Stimulated activated CD4-positive, alpha-beta T cell treated with anti-CD3 and anti-CD28 coated beads, Interleukin-12 subunit alpha, Interleukin-12 subunit beta, amount 100 ng/mL, for 4 hours (primary cell): Measurements from ENCODE around the gene LDLRAD3.

Experiments
- DNase-seq: peaks from one replicate; pipeline ENCODE4 v3.0.0-alpha.2; 2020

LDLRAD3 gene

GRCh38 chr11:35962369-35963138 is 18.7 kb downstream of the LDLRAD3 start:
- DNase-seq, result no peak

GRCh38 chr11:35963911-35964310 is 20.0 kb downstream of the LDLRAD3 start:
- no peak for DNase-seq

- no peak for DNase-seq
These were observed 21.0 kb downstream of the LDLRAD3 start for GRCh38 chr11:35964841-35965240.

DNA sequence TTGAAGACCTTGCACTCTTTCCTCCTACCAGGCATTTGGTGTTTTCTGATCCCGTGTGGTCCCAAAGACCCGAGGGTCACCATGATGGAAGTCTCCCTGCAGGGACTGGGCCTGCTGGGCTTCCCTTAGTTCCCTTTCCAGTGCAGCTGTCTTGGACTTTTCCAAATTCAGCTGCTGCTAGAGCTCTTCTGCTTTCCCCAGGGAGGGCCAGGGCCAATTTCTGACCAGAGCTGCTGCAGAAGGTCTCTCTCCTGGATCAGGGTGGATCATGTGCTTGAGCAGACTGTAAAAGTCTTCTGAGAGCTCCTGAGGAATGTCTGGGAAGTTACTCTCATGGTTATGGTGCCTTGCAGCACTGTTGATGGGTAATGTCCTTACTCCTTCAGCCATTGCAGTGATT is 23.2 kb downstream of the LDLRAD3 start:
- DNase-seq, result no peak

- no peak for DNase-seq
These were observed 24.7 kb downstream of the LDLRAD3 start for GRCh38 chr11:35968386-35969088.

- no peak for DNase-seq
These were observed 25.5 kb downstream of the LDLRAD3 start for GRCh38 chr11:35969089-35970042.

- no peak for DNase-seq
These were observed 26.6 kb downstream of the LDLRAD3 start for GRCh38 chr11:35970445-35970844.

DNA sequence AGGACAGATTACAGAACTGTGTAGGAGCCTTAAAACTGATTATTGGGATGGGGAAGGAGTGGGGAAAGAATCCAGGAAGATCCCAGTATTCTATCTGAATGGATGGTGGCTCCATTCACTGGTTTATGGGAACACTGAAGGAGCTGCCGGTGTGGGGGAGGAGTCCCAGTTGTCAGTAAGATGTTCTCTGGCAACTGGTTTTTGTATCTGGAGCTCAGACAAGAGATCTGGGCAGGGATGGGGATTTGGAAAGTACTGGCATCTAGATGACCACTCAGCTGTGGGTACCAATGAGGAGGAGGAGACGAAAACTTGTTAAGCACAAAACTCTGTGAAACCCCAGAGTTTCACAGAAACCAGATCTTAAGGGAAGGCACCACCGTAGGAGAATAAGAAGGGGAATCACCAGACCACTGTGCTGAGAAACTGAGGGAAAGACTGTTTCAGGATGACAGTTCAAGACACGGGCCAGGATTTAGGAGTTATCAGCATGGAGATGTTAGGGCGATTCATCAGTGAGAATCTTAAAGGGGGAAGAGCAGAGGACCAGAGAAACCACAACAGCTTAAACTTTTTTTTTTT is 28.1 kb downstream of the LDLRAD3 start:
- DNase-seq, result no peak

- no peak for DNase-seq
These were observed 31.2 kb downstream of the LDLRAD3 start for GRCh38 chr11:35974882-35975589.

DNA sequence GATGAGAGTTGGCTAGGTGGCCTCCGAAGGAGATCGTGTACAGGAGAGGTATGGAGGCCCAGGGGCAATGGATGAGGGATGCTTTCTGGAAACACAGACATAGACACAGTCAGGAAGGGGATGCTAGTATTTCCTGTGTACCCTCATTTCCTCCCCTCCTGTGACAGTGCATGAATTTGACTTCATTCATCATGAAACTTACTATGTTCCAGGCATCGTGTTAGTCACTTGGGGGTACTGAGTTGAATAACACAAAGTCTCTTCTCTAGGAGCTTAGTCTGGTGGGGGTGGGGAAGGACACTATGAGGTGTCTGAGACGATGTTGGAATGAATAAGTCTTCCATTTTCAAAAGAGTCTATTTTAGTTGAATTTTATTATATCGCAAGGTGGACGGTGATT is 32.6 kb downstream of the LDLRAD3 start:
- DNase-seq, result no peak

DNA sequence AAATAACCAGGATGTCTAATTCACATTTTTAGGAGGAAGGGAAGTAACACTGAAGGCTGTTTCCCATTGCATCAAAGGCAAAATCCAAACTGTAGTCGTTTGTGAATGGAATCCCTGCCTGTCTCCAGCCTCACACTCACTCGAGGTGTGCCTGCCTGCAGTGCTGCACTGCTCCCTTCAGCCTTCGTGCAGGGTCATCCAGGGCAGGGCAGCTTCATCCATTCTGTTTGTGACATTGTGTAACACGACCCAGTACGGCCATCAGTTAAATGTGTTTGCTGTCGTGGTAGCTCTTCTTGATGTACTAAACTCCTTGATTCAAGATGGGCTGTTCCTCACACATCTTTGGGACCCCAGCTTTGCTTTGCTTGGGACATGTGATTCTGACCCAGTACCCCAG is 34.3 kb downstream of the LDLRAD3 start:
- no peak for DNase-seq

- no peak for DNase-seq
These were observed 35.0 kb downstream of the LDLRAD3 start for GRCh38 chr11:35978891-35979290.

DNA sequence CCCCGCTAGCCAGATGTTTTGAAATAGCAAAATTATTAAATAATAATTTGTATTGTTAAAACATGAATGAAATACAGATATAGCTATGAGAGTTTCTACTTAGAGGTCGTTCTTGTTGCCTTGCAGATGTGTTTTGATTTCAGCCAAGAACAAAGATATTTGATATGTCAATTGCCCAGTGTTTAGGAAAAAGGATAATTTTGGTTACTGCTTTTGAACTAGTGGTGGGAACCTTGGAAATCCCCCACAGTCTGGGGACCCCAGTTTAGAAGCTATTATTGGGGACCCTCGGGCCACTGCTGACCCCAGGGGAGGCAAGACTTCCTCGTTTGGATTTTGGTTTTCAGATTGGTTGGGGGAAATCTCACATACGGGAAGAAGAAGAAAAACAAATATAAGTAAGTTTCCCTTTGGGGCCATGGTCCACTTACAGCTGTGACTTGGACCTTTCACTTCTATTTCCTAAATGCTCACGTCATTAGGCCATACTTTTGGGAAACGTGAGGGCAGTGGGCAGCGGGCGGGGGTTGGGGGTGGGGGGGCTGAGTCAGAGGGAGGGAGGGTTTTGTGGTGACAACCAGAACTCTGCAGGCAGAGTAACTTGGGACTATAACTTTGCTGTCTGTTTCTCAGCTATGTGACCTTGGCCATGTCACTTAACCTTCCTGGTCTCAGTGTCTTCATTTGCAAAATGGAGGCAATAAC is 37.0 kb downstream of the LDLRAD3 start:
- no peak for DNase-seq

- no peak for DNase-seq
These were observed 37.7 kb downstream of the LDLRAD3 start for GRCh38 chr11:35981581-35981980.

DNA sequence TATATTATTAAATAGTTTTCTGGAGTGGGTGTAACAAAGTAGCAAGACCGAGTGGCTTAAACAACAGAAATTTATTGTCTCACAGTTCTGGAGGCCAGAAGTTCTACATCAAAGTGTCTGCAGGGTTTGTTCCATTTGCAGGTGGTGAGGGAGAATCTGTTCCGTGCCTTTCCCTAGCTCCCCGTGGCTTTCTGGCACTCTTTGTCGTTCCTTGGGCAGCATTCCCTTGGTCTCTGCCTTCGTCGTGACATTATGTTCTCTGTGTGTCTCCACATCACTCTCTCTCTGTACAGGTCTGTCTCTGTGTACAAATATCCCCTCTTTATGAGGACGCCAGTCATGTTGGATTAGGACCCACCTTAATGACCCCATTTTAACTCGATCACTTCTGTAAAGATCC is 38.2 kb downstream of the LDLRAD3 start:
- no peak for DNase-seq

- no peak for DNase-seq
These were observed 40.1 kb downstream of the LDLRAD3 start for GRCh38 chr11:35983981-35984380.

DNA sequence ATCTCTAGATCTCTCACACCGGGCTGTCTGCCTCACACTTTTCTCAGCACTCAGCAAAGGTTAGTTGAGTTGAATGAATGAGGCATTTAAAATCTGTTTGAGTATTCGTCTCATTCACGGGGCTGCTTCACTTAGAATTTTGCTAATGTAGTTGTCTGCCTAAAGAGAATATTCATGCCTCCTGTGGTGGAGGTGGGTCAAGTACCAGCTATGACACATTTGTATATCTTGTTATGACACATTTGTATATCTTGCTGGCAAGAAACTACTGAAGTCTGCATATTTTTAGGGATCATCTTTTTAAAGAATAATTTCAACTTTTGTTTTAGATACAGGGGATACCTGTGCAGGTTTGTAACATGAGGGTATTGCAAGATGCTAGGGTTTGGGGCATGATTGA is 43.1 kb downstream of the LDLRAD3 start:
- DNase-seq, result no peak

GRCh38 chr11:35990170-35990569 is 46.3 kb downstream of the LDLRAD3 start:
- no peak for DNase-seq

DNA sequence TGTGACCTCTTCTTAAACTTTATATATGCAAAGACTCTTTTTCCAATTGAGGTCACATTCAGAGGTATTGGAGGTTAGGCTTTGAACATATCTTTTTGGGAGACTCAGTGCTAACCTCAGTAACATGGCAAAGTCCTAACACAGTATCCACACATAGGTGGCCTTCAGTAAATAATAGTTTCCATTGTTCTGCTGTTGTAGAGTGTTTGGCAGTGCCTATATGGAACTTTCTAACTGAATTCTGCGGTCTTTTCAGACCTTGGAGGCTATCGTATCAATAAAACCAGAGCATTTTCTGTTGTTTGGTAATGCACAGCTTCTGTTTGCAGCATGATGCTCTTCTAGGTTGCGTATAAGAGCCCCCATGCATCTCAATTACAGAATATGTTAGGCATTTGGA is 47.0 kb downstream of the LDLRAD3 start:
- no peak for DNase-seq

DNA sequence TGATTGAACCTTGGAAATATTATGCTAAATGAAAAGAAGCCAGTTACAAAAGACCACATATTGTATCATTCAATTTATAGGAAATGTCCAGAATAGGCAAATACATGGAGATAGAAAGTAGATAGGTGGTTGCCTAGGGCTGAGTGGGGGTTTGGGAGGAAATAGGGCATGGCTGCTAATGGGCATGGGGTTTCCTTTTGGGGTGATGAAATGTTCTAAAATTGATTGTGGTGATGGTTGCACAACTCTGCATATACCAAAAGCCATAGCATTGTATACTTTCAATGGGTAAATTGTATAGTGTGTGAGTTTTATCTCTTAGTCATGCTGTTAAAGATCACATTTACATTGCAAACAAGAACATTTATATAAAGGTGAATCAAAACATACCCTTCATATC is 48.7 kb downstream of the LDLRAD3 start:
- no peak for DNase-seq

GRCh38 chr11:35994421-35994820 is 50.6 kb downstream of the LDLRAD3 start:
- DNase-seq, result no peak
